ENCODE results near the gene JAG1. TPM values are rescaled to one million over a fixed set of nuclear protein-coding genes. Genes with fewer than 3 reads are reported as not detected.

JAG1 gene
- total RNA-seq, 4 donors from 2014 or later = 34.3 to 81.9 (median 45.7) TPM

- Histone ChIP-seq H3K27me3 (no peaks in the 10 kb centered on the region), H3K9me3 (no peaks in the 10 kb centered on the region), H3K4me1 (peaks cover 0 to 57% (median 20%) of the 10 kb centered on the region in 3 donors), H3K36me3 (peaks cover 0 to 4% of the 10 kb centered on the region in 2 donors), H3K4me3 (no peak overlapping the region), H3K27ac (peak overlapping the region in 2 of 4 donors; percentile 40 to 70)
- TF ChIP-seq POLR2A (IDR thresholded peaks at IDR 0.05) = no peak
- no peak for TF ChIP-seq CTCF (IDR thresholded peaks at IDR 0.05)
- no peak for TF ChIP-seq POLR2AphosphoS5 (IDR thresholded peaks at IDR 0.05)
- TF ChIP-seq EP300 (IDR thresholded peaks at IDR 0.05) = no peak
- no peak for ATAC-seq
- 67 to 84% methylated on average over 3 to 5 of the region's 5 CpGs for WGBS, 2 donors (ENCODE audit: low coverage in 1 of 2)
Measured at GRCh38 chr20:10634211-10634610, 39.6 kb downstream of the JAG1 start.

- Histone ChIP-seq H3K36me3 (no peaks in the 10 kb centered on the region), H3K27ac (no peak overlapping the region), H3K9me3 (no peaks in the 10 kb centered on the region), H3K27me3 (no peaks in the 10 kb centered on the region), H3K4me3 (no peak overlapping the region), H3K4me1 (peaks cover 0 to 53% (median 20%) of the 10 kb centered on the region in 3 donors)
- TF ChIP-seq POLR2A (IDR thresholded peaks at IDR 0.05) (no peak), POLR2AphosphoS5 (IDR thresholded peaks at IDR 0.05) (no peak), EP300 (IDR thresholded peaks at IDR 0.05) (no peak), CTCF (IDR thresholded peaks at IDR 0.05) (no peak)
- ATAC-seq = no peak
- WGBS, 2 donors (ENCODE audit: low coverage in 1 of 2) = 88 to 100% methylated on average over 3 to 5 of the region's 5 CpGs
Measured at GRCh38 chr20:10633718-10634117, 40.1 kb downstream of the JAG1 start.

- TF ChIP-seq POLR2AphosphoS5 (IDR thresholded peaks at IDR 0.05) (no peak), CTCF (IDR thresholded peaks at IDR 0.05) (no peak), EP300 (IDR thresholded peaks at IDR 0.05) (no peak), POLR2A (IDR thresholded peaks at IDR 0.05) (no peak)
- no peak overlapping the region for H3K4me3 ChIP-seq
- H3K9me3 ChIP-seq = no peaks in the 10 kb centered on the region
- no peak overlapping the region for H3K27ac ChIP-seq
- H3K4me1 ChIP-seq = peaks cover 0 to 46% (median 20%) of the 10 kb centered on the region in 3 donors
- no peak for ATAC-seq
- no peaks in the 10 kb centered on the region for H3K27me3 ChIP-seq
- H3K36me3 ChIP-seq = no peaks in the 10 kb centered on the region
- WGBS, 2 donors (ENCODE audit: low coverage in 1 of 2) = 72 to 85% methylated on average over 7 to 10 of the region's 13 CpGs
Measured at GRCh38 chr20:10632721-10633509, 40.9 kb downstream of the JAG1 start.

GRCh38 chr20:10631126-10631525 lies 42.7 kb downstream of the JAG1 start:
- no peak for ATAC-seq
- H3K27me3 ChIP-seq = no peaks in the 10 kb centered on the region
- no peak for TF ChIP-seq CTCF (IDR thresholded peaks at IDR 0.05)
- no peak for TF ChIP-seq POLR2AphosphoS5 (IDR thresholded peaks at IDR 0.05)
- TF ChIP-seq POLR2A (IDR thresholded peaks at IDR 0.05) = no peak
- TF ChIP-seq EP300 (IDR thresholded peaks at IDR 0.05) = no peak
- no peak overlapping the region for H3K27ac ChIP-seq
- H3K36me3 ChIP-seq = no peaks in the 10 kb centered on the region
- WGBS, 2 donors (ENCODE audit: low coverage in 1 of 2) = 86 to 92% methylated on average over 1 to 4 of the region's 4 CpGs
- H3K4me1 ChIP-seq = peaks cover 0 to 28% (median 9%) of the 10 kb centered on the region in 3 donors
- H3K9me3 ChIP-seq = no peaks in the 10 kb centered on the region
- H3K4me3 ChIP-seq = no peak overlapping the region
